ENCODE data around the gene USP54.

DNA sequence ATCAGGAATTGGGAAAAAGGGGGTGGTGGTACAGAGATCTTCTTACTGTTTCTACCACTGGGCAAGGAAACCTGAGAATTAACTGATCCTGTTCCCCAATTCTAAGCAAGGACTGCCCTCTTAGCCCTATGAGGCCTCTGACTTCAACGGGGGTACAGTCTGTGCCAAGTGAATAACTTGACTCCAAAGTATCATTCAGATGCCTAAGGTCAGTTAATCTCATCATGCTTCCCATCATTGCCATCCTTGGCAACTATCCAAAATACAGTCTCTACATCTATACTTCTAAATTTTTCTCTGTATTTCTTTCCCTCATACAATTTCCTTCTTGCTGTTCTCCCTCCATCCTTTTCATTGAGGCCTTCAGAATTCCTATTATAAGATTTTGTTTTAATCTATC is 105.8 kb downstream of the USP54 start:
- TF ChIP-seq POLR2AphosphoS5 (IDR thresholded peaks at IDR 0.05) = no peak
- no peak for TF ChIP-seq CTCF (IDR thresholded peaks at IDR 0.05)
- TF ChIP-seq POLR2A (IDR thresholded peaks at IDR 0.05) = no peak
